ENCODE data around the gene GYS2.
"Not testable (repeated sequence)": the region's sequence is repeated elsewhere in the genome, so short reads cannot be mapped to it uniquely, and the experiment has no call there.

The GYS2 gene

GRCh38 chr12:21600196-21600595 is 4.5 kb downstream of the GYS2 start:
- no peak for DNase-seq

- no peak for DNase-seq
Measured at GRCh38 chr12:21599143-21599999, 5.3 kb downstream of the GYS2 start.

GRCh38 chr12:21598651-21599050 is 6.0 kb downstream of the GYS2 start:
- no peak for DNase-seq

DNA sequence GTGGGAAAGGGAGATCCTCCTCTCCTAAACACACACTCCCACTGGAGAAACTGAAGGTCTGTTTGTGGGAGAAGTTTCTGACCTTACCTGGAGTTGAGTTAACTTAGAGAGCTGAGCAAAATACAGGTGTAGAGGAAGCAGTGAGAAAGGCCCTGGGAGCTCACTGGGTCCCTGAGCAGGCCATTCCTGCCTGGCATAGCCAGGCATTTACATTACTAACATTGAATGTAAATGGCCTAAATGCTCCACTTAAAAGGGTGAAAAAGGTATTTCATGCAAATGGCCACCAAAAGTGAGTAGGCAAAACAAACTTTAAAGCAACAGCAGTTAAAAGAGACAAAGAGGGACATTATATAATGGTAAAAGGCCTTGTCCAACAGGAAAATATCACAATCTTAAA is 9.3 kb downstream of the GYS2 start:
- DNase-seq, result not testable (repeated sequence)

GRCh38 chr12:21585485-21585884 is 19.2 kb downstream of the GYS2 start:
- no peak for DNase-seq

GRCh38 chr12:21584403-21585182 is 20.1 kb downstream of the GYS2 start:
- not testable (repeated sequence) for DNase-seq

GRCh38 chr12:21583587-21583986 is 21.1 kb downstream of the GYS2 start:
- DNase-seq, result no peak

GRCh38 chr12:21580748-21581516 is 23.7 kb downstream of the GYS2 start:
- DNase-seq, result no peak

- no peak for DNase-seq
Measured at GRCh38 chr12:21577516-21577915, 27.1 kb downstream of the GYS2 start.

DNA sequence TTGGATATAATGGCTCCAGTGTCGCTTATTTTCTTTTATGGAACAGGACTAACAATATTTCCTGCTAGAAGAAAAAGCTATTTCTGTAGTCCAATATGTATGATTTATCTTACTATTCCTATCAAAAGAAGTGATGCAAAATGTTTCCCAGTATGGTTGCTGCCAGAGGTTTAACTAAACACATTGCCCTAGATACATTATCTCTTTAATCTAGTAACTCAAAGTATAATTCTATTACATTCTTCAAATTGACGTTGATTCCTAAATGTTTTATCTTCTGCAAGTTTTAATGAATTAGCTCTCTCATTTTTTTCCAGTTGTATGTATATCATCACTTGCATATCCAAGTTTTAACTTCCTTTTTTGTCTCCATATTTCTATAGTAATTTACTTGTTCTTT is 28.2 kb downstream of the GYS2 start:
- DNase-seq, result no peak

GRCh38 chr12:21573733-21574358 is 30.8 kb downstream of the GYS2 start:
- no peak for DNase-seq

- DNase-seq, result no peak
Measured at GRCh38 chr12:21571046-21571445, 33.6 kb downstream of the GYS2 start.

GRCh38 chr12:21568115-21568514 is 36.5 kb downstream of the GYS2 start:
- no peak for DNase-seq

GRCh38 chr12:21566907-21567394 is 37.7 kb downstream of the GYS2 start:
- no peak for DNase-seq

DNA sequence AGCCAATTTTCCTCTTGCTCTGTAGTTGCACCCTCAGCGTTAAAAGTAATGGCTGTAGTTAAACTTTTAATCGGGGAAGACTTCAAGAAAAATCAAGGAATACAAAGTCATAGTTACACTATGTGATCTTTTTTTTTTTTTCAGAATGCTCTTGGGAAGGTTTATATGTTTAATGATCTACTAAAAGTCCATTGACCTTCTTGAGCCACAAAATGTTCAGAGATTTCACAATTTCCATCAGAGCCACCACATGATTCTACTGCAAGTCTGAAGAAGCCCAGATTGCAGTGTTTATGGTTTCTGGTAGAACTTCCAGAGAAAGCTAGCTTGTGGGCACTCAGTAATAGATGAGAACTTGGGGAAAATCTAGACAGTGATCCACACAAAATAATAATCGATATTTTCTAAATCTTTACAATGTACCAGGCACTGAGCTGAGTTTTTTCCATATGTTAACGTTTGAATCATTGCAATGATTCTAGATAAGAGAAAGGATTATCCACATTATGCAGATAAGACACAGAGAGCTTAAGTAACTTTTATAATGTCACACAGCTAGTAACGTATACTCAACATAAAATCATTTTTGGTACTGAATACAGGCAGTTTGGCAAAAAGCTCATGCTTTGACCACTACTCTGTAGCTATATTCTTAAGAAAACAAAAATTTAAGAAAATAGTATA is 38.3 kb downstream of the GYS2 start:
- no peak for DNase-seq

GRCh38 chr12:21562859-21563258 is 41.8 kb downstream of the GYS2 start:
- no peak for DNase-seq

DNA sequence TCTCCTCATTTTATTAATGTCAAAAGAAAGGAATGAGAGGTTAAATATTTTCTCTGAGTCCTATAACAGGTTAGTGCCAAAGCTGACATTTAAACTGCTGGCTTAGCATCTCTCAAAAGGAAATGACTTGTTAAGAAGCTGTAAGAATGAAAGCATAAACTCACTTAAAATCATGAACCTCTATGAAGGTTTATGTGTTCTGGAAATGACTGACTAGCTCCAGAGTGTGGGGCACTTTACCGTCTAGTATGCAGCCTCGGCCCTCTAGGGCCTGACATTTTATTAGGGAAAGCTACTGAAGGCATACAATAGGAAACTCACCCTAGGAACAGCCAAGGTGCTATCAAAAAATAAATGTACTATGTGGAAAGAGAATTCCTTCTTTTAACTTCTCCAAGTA is 43.5 kb downstream of the GYS2 start:
- no peak for DNase-seq

DNA sequence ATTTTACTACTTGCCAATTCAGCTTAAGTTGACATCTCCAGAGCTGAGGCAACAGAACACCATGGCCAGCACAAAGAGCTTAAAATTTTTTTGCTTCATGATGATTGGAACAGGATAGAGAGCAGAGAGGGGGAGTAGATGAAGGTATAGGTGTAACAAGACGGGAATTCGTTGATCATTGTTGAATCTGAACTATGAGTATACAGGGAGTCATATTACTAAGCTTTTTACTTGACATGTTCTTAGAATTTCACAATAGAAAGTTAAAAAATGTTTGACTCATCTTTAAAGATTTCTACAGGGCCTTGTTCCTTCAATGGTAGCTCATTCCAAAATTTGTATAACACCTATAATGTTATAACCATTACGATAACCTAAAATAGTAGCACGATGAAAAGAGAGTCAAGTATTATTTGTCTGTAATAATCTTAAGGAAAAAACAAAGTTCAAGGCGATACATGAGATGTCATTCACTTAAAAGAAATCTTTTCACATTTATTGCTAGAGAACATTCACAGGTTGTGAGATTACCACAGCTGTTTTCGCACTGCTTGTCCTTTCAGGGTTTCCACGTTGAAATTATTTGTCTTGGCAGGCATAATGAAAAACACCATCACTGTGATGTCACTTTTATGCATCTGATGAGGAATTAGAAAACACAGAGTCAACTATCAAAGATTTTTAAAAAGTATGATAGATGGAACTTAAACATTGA is 44.6 kb downstream of the GYS2 start:
- no peak for DNase-seq

GRCh38 chr12:21558100-21558679 is 46.5 kb downstream of the GYS2 start:
- no peak for DNase-seq

- no peak for DNase-seq
Measured at GRCh38 chr12:21553329-21553675, 51.3 kb downstream of the GYS2 start.
